ENCODE measurements around the gene CGREF1.

The CGREF1 gene

GRCh38 chr2:27135478-27135955, 16.6 kb upstream of the CGREF1 start:
- H3K27me3 ChIP-seq (replicated peaks; ENCODE audit: control insufficient read depth, insufficient read depth, low read length) = no peaks in the 10 kb centered on the region
- TF ChIP-seq CTCF (IDR thresholded peaks at IDR 0.05; ENCODE audit: insufficient read depth, low read length, poor library complexity, severe bottlenecking) = no peak
- DNase-seq (ENCODE audit: extremely low read depth, insufficient read length) = no peak
- peaks cover 22% of the 10 kb centered on the region for H3K36me3 ChIP-seq (ENCODE audit: control insufficient read depth, insufficient read depth, low read length)
- no peak overlapping the region for H3K4me3 ChIP-seq (replicated peaks; ENCODE audit: low read depth, low read length)

- H3K27me3 ChIP-seq (replicated peaks; ENCODE audit: control insufficient read depth, insufficient read depth, low read length) = no peaks in the 10 kb centered on the region
- peaks cover 23% of the 10 kb centered on the region for H3K36me3 ChIP-seq (ENCODE audit: control insufficient read depth, insufficient read depth, low read length)
- peak overlapping the region; percentile 49 for H3K4me3 ChIP-seq (replicated peaks; ENCODE audit: low read depth, low read length)
- no peak for DNase-seq (ENCODE audit: extremely low read depth, insufficient read length)
- TF ChIP-seq CTCF (IDR thresholded peaks at IDR 0.05; ENCODE audit: insufficient read depth, low read length, poor library complexity, severe bottlenecking) = no peak
Observed at GRCh38 chr2:27134781-27135477, 16.0 kb upstream of the CGREF1 start.

- Histone ChIP-seq H3K4me3 (replicated peaks; ENCODE audit: low read depth, low read length) (peak within 1 kb of the TSS; percentile 97), H3K36me3 (ENCODE audit: control insufficient read depth, insufficient read depth, low read length) (peaks cover 29% of the 10 kb centered on the region), H3K27me3 (replicated peaks; ENCODE audit: control insufficient read depth, insufficient read depth, low read length) (no peaks in the 10 kb centered on the region)
- DNase-seq (ENCODE audit: extremely low read depth, insufficient read length) = peak; percentile 98
- peak; percentile 48 for TF ChIP-seq CTCF (IDR thresholded peaks at IDR 0.05; ENCODE audit: insufficient read depth, low read length, poor library complexity, severe bottlenecking)
Observed at GRCh38 chr2:27133905-27134780, 15.2 kb upstream of the CGREF1 start, which contains the start of gene PREB. Gene PREB (minus strand): TSS chr2:27134636. CDS start chr2:27134421, 215 bp downstream.

DNA sequence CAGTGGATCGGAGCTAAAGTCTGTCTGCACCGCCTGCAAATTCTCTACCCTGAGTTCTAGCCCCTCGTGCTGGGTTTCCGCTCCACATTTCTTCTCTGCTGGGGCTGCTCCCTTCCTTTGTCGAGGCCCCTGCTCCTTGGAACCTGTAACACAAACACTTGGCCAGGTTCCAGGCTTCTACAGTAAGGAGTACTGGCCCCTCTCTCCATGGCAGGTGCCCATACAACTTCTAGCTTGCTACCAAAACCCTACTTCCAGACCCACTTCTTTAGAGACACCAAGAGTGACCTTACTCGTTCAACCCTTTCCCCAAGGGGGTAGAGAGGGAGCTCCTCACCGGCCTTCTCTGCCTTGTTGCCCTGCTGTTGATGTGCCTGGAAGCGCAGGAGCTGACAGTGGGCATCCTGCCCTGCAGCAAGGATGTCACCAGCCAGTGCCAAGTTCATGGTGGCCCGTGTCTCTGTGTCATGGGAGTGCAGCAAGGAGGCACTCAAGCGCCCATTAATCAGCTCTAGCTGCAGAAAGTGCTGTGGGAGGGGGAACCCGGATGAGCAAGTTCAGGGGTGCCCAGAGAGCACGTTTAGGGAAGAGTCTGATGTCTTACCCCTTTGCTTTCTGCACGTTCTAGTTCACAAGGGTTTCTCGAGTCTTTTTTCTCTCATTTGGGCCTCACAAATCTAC, 14.4 kb upstream of the CGREF1 start:
- DNase-seq (ENCODE audit: extremely low read depth, insufficient read length) = no peak
- Histone ChIP-seq H3K4me3 (replicated peaks; ENCODE audit: low read depth, low read length) (peak overlapping the region; percentile 97), H3K27me3 (replicated peaks; ENCODE audit: control insufficient read depth, insufficient read depth, low read length) (no peaks in the 10 kb centered on the region), H3K36me3 (ENCODE audit: control insufficient read depth, insufficient read depth, low read length) (peaks cover 29% of the 10 kb centered on the region)
- TF ChIP-seq CTCF (IDR thresholded peaks at IDR 0.05; ENCODE audit: insufficient read depth, low read length, poor library complexity, severe bottlenecking) = no peak

DNA sequence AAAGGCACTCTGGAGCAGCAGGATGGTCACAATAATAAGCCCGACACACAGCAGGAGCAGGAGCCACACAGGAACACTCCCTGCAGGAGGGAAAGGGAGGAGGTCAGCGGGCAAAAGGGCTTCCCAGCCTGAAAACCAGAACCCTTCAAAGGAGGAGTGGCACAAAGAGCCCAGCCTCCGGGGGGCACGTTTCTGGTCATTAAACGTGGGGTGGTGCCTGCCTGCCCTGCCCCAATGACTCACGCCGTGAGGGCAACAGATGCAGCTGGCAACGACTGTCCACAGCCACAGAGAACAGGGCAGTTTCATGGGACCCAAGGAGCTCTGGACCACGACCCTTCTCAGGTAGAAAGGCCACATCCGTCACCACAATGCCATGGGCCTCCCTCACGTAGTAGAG, 12.5 kb upstream of the CGREF1 start:
- TF ChIP-seq CTCF (IDR thresholded peaks at IDR 0.05; ENCODE audit: insufficient read depth, low read length, poor library complexity, severe bottlenecking) = no peak
- DNase-seq (ENCODE audit: extremely low read depth, insufficient read length) = no peak
- Histone ChIP-seq H3K36me3 (ENCODE audit: control insufficient read depth, insufficient read depth, low read length) (peaks cover 29% of the 10 kb centered on the region), H3K27me3 (replicated peaks; ENCODE audit: control insufficient read depth, insufficient read depth, low read length) (no peaks in the 10 kb centered on the region), H3K4me3 (replicated peaks; ENCODE audit: low read depth, low read length) (no peak overlapping the region)
